Hematopoietic multipotent progenitor cell treated with erythropoietin and hydrocortisone succinate and interleukin-3 and kit ligand, for 17 days (in vitro differentiated cells): ENCODE data around the gene ZSWIM6.

ENCODE experiments used
- DNase-seq: peaks from one replicate; pipeline ENCODE4 v3.0.0-alpha.2; 2015; ENCODE audit warnings: low spot score

The ZSWIM6 gene

DNA sequence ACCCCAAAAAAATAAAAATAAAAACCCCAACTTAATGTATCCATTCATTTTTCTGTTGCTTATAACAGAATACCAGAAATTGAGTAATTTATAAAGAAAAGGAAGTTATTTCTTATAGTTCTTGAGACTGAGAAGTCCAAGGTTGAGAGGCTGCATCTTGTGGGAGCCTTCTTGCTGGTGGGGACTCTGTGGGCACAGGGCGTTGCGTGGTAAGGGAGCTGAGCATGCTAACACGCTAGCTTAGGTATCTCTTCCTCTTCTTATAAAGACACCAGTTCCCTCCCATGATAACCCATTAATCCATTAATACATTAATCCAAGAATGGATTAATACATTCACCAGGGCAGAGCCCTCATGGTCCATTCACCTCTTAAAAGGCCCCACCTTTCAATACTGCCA, 150.9 kb downstream of the ZSWIM6 start:
- no peak for DNase-seq

DNA sequence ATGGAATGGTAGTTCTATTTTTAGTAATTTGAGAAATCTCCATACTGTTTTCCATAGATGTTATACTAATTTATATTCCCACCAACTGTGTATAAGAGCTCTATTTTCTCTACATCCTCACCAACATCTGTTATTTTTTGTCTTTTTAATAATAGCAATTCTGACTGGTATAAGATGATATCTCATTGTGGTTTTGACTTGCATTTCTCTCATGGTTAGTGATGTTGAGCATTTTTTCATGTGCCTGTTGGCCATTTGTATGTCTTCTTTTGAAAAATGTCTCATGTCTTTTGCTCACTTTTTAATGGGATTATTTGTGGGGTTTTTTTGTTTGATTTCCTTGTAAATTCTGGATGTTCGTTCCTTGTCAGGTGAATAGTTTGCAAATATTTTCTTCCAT, 154.4 kb downstream of the ZSWIM6 start:
- DNase-seq = no peak

DNA sequence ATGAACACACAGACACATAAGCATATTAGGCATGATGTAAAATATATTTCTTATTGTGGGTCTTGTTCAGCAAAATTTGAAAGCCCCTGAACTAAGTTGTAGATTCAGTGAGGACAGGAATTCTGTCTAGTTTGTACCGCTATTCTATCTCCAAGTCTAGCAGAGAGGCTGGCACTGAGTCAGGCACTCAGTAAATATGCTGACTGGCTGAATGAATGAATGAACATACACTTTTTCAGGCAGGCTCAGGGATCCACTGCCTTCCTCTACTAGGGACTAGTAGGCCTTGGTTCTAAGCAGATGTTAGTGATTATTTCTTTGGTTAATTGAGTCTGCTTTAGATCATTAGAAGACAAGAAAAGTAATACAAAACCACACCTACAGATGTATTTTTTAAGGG, 157.5 kb downstream of the ZSWIM6 start:
- DNase-seq = no peak

DNA sequence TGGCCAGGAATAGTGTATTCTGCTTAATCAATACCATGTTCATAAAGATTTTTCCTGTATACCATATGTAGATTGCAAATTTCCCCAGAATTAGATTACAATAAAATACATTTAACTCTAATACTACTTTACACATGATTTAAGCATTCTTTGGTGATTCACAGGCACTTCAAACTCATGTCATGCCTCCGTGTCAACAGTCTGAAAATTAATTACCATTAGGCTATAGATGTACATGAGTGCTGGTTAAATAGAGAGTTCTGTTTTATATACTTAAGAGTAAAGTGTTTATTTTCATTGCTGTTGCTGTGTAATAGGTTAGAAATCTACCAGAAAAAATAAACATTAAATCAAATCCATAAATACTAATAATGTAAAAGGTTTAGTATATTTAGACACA, 159.8 kb downstream of the ZSWIM6 start:
- DNase-seq = no peak

DNA sequence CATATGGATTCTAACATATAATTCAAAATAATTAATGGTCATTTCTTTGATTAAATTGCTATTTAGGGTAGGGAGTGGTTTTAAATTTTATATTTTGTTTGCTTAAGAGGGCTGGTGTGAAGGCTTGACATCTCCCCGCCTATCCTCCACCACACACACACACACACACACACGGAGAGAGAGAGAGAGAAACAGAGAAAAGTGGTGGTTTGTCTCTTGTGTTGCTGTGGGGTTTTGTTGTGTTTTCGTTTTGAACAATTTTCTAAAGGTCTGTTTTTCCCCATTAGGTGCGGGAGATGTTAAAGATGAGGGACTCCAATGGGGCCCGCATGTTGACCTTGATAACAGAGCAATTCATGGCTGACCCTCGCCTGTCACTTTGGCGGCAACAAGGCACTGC, 161.9 kb downstream of the ZSWIM6 start:
- no peak for DNase-seq

DNA sequence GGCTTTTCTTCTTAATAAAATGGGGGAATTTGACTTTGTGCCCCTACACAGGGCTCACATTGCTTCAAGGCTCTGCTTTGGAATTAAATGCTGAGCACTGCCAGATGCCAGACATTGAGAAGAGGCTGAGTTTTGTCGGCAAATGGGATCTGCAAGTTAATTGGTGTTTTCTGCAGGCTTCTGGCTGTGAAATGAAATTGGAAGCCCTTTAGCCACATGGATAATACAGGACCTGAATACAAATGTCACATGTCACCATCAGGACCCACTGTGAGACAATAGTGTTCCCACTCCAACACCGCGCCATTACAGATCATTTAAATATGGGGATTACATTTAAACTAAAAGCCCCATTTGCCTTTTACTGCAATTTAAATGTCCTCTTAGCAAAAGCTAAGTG, 164.4 kb downstream of the ZSWIM6 start:
- DNase-seq = no peak

DNA sequence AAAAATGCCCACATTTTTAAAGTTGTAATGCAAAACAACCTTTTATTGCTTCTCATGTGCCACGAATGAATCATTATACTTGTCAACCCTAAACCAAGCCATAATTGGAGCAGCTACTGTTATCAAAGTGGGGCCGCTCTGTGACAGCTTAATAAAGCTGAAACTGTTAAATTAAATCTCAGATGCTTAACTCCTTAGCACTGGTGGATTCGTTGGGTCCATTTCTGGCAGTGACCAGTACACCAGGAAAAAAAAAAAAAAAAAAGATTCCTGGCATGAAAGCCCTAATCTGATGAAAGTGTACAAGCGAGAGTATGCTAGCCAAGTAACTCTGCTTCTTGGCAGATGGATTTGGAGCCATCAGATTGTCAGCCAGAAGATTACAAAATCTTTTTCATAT, 164.8 kb downstream of the ZSWIM6 start:
- no peak for DNase-seq

DNA sequence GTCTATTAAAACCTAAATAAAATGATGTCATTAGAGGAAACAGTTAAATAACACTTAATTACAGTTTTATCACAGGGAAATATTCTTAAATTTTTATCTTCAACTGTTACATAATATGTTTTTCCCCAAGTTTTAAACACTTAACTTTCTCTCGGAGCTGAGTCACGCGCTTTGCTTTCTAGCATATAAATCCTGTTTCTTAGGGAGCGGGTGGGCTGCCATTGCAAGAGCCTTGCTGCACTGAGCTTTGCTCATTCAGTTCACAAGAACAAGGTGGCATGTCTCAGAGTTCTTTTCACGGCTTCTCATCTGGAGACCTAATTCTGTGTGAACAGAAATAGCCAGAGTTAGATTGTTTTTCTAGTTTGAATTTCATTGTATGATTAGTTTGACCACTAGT, 166.1 kb downstream of the ZSWIM6 start:
- no peak for DNase-seq

DNA sequence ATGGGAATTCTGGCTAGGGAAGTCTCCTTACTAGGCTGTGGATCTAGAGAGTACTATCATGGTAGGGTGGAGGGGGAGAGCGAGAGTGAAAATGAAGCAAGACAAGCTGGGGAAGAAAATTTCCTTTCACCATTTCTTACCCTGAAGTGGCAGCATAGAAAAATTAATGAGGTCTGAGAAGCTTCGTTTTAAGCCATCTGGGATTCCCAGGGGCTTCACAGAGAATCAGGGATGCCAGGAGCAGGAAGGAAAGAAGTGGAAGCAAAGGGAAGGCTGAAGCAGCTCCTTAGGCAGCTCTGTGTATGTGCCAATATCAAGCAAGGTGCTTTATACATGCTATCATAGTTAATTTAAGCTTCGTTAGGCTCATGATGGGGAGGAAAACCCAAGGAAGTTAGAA, 169.9 kb downstream of the ZSWIM6 start:
- no peak for DNase-seq

DNA sequence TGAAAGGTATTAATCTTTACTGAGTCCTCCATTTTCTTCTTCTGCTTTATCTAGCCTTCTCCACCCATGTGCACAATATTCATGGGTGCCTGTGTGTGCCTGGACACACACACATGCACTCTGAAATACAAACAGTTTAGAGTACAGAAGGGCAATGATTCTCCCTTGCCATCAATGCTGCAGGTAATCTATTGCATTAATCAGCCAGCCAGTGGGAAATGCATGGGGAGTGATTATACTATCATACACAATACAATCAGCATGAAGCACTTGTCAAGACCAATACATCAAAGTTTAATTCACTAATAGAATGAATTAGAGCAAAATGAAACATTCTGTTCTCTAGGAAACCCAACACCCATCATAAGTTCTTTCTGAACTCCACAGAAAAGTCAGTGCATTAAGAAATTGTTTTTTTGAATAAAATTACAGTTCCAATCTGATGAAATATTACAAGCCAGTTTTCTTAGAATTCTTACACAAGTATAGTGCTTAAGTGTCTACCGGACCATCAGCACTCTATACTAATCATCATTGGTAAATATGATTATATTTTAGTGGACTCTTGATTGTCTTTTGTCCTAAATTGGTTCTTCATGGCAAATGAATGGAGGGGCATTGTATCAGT, 172.2 kb downstream of the ZSWIM6 start:
- DNase-seq = no peak

DNA sequence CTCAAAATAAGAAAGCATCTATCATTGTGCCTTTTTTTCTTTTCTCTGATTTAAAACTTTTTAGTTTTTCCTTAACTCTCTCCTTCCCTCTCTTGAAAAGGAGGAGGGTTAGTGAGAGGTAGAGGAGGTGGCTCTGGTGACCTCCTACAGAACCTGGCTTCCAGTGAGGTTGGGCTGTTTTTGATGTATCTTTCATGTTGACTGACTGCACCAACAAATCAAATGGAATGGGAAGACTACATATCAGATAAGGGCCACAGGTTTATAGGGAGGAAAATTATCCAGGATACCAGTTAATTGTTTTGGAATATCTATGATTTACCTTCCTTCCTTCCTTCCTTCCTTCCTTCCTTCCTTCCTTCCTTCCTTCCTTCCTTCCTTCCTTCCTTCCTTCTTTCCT, 173.2 kb downstream of the ZSWIM6 start:
- no peak for DNase-seq

DNA sequence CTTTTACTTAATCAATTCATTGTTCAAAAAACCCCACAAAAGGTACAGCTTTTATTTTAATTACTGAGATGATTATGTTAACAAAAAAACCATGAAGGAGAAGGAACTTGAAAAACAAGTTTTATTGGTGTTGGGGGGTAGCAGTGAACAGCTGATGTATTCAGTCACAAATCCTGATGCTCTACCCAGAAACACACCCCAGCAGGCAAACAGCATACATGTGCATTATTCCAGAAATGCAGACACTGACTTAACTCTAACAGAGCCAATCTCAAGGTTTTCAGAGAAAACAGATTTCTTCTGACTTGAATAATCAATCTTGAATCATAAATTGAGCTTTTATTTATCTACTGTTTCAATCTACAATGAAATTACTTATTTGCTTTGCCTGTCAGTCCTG, 175.2 kb downstream of the ZSWIM6 start:
- no peak for DNase-seq

DNA sequence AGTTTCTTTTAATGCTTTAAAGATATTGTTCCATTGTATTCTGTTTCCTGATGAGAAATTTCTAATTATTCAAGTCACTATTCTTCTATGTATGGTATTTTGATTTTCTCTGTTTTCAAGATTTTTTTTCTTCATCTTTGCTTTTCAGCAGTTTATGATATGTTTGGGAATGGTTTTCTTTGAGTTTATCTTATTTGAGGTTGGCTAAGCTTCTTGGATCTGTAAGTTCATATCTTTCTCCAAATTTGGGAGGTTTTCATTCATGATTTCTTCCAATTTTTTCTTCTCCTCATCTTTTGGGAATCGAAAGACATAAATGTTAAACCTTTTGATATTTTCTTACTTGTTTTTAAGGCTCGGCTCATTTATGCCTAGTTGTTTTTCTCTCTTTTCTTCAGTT, 184.9 kb downstream of the ZSWIM6 start:
- DNase-seq = no peak

DNA sequence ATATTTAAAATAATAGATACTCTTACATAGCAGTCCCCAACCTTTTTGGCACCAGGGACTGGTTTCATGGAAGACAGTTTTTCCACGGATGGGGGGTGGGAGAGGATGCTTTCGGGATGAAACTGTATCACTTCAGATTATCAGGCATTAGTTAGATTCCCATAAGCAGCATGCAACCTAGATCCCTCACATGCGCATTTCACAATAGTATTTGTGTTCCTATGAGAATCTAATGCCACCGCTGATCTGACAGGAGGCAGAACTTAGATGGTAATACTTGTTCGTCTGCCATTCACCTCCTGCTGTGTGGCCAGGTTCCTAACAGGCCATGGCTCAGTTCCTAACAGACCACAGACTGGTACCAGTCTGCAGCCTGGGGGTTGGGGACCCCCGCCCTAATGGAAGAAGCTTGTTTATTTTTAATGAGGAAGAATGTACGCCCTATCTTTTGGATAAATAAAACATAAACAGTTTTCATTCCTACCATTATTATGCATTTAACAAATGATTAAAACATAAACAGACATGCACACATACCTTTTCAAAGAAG, 187.7 kb downstream of the ZSWIM6 start:
- DNase-seq = no peak

DNA sequence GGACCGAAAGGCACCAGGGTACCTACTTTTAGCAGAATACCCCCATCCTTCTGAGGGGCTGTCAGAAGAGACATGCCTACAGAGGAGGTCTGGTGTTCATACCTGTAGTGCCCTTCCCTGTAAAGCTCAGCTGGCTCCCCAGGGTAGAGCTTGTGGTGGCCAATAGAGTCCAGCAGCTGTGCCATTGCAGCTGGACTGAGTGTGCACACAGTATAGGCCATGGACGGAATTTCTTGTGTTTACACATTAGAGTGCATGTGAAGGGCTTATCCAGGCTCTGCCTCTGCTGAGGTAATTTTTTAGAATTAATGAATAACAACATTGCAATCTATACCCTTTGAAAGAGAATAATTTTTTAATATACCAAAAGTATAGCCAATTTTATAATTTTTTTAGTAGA, 191.0 kb downstream of the ZSWIM6 start:
- DNase-seq = no peak

DNA sequence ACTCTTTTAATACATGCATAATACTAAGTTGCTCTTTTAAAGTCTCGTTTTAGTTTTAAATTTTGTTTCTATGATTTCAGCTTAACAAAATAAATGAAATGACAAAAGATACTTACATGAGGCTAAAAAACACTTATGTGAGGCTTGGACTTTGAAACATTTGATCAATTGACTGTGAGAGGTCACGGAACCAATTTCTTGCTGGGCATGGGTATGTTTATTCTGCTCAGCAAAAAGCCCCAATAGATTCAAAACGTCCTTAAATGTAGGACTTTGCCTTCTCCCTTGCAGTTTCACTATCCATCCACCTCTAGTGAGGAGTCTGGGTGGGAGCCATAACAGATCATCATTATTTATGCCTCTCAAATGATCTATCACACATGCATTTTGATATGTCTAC, 191.9 kb downstream of the ZSWIM6 start:
- no peak for DNase-seq

DNA sequence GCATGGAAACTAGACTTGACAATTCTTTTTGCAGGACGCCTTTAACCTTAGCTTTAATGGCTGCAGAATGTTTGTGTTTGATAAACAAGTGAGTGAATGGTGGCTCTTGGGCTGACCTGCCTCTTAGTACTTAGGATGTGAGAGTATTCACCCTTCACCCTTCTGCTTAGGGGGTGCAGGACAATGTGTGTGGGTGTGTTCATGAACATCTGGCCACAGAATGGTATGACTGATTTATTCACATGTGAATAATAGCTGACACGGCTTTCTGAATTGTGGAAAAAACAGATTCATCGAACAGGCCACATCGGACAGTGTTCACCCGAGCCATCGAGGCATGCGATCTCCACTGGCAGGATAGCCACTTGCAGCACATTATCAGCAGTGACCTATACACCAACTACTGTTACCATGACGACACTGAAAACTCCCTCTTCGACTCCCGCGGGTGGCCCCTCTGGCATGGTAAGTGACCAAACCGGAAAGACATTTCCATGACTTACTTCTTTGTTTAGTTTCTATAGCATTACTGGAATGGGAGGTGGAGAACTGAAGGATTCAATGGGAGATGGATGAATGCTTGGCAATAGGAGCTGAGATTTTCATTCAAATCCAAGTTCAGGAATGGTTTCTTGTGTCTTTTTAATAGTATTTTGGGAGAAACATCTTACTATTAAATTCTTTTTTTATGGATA, 193.6 kb downstream of the ZSWIM6 start:
- DNase-seq = no peak

DNA sequence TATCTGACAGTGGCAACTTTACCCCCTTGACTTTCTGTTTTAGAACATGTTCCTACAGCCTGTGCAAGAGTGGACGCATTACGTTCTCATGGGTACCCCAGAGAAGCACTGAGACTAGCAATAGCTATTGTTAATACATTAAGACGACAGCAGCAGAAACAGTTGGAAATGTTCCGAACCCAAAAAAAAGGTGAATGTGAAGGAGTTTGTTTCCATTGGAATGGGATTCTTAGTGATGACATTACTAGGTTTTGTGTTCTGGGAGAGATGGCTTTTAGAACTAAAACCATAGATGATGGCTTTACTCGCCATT, 194.1 kb downstream of the ZSWIM6 start:
- DNase-seq = no peak

DNA sequence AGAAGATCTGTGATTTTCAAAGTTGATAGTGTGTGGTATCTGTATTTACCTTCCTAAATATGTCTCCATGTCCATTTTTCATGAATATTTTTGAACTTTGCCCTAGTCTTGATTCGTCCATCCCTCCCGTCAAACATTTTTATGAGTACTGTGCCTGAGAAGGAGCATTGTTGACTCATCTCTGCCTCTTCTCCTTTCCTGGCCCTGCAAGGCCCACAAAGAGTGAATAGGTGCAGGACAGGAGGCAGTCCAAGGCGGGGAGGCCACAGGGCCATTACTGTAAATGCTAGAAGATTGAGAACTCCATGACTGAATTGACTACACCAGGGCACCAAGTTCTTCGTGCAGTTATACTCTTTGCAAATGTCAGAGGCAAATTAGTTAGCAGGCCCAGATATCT, 200.9 kb downstream of the ZSWIM6 start:
- DNase-seq = no peak

DNA sequence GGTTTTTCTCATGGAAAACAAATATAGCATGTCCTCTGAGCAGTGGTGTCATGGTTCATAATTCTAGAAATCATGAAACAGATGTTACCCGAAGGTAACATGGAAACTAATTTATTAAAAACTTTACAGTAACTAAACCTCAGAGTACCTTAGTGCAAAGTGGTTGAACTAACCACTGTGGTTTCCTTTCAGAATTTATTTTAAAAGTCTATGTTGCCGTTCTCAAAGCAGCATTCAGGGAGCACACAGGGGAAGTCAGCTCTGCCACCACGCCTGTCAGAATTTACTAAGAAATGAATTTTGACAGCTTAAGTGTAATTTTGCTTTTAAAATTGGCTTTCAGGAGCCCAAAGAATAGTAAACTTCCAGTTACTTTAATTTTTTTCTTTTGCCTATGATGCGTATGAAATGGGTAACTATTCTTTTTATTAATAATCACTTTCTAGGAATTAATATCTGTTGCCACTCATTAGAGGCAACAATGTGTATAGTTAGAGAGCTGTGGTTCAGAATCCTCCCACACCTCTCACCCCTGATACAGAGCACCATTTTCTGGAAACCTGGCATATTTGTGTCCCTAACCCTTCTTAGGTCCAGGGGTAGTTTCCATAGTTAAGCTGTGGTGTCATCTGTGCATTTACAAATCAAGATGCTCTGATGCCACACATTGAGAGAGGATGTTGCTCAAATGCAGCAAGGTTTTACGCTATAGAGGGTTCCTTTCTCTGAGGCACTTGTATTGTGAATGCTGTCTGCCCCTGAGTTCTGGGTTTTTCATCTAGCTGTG, 202.6 kb downstream of the ZSWIM6 start:
- DNase-seq = no peak

DNA sequence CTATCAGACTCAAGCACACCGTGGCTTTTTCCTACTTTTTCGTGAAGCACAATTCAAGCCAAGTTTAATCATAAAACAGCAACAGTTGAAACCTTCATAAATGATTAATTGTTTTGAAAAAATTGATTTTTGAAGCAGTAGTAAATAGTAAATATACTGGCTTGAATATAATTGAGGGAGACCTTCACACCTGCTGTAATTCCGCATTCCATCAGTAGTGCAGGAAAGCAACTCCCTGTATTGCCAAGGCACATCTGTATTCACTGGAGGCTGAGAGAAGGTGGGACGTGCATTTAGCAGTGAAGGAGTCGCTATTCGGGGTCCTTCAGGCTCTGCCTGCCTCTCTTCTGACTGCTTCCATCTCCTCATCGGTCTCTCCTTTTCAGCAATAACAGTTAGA, 203.8 kb downstream of the ZSWIM6 start:
- no peak for DNase-seq

DNA sequence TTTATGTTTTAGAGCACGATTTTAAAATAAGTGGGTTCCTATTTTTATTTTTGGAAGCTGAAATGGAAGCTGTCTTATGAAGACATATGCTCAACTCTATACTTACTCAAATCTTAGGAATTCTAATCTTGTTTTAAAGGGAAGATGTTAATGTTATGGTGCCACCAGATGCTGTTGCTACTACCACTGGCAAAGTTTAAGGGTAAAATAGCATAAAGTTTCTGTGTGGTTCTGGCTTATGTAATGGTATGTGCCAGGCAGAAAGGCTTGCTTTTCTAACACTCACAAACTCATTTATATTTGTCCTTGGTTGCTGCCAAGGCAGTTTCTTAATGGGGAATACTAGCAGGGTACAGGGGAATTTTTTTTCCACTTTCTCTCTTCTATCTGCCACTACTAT, 204.9 kb downstream of the ZSWIM6 start:
- no peak for DNase-seq

DNA sequence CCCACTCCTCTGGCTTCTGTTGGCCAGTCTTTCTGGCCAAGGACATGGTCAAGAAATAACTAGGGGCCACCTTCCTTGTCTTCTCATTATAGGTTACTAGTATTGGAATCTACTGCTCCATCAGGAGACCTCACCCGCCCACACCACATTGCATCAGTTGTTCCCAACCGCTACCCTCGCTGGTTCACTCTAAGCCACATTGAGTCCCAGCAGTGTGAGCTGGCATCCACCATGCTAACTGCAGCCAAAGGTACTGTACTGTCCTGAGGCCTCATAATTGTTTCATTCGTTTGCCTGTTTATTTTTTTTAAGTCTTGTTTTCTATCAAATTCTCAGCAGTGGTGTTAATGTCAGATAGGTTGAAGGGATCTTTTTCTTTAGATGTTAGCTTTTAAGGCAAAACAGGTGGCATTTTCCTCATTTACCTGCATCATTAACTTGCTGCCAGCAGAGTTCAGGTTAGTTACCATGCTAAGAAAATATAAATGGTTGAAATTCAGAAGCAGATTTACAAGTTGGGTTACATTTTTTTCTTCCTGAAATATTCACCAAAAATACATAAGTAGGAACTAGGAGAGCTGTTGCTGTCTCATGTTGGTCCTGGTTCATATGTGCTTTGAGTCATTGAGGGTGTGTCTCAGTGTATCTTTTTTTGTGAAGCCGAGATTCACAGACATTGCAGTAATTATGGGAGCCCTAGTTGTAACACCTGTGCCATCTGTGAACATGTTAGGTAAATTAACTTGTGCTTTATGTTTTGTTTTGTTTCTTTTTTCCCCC, 206.9 kb downstream of the ZSWIM6 start:
- no peak for DNase-seq
